Measurements from ENCODE around the gene RAB5IF. TPM values are rescaled to one million over a fixed set of nuclear protein-coding genes. Genes with fewer than 3 reads are reported as not detected.

Gene RAB5IF
- total RNA-seq, 4 donors from 2014 or later, result 68.0 to 107 (median 79.1) TPM

DNA sequence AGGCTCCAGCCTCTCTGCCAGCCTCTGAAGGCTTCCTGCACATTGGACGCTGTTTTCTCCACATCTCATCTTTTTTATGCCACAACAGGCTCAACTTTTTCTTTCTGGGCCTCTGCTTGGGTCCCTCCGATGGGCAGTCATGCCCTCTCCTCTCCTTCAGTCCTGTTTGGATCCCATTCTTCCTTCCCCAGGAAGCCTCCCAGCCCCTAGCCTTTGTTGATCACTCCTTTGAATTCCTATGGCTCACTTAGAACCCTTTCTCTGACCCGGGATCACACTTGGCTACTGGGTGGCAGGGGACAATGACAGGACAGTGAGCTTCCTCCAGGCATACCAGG is 35.9 kb downstream of the RAB5IF start:
- TF ChIP-seq, protein P1, sequence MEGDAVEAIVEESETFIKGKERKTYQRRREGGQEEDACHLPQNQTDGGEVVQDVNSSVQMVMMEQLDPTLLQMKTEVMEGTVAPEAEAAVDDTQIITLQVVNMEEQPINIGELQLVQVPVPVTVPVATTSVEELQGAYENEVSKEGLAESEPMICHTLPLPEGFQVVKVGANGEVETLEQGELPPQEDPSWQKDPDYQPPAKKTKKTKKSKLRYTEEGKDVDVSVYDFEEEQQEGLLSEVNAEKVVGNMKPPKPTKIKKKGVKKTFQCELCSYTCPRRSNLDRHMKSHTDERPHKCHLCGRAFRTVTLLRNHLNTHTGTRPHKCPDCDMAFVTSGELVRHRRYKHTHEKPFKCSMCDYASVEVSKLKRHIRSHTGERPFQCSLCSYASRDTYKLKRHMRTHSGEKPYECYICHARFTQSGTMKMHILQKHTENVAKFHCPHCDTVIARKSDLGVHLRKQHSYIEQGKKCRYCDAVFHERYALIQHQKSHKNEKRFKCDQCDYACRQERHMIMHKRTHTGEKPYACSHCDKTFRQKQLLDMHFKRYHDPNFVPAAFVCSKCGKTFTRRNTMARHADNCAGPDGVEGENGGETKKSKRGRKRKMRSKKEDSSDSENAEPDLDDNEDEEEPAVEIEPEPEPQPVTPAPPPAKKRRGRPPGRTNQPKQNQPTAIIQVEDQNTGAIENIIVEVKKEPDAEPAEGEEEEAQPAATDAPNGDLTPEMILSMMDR (IDR thresholded peaks at IDR 0.05; ENCODE audit: low read depth), result no peak

DNA sequence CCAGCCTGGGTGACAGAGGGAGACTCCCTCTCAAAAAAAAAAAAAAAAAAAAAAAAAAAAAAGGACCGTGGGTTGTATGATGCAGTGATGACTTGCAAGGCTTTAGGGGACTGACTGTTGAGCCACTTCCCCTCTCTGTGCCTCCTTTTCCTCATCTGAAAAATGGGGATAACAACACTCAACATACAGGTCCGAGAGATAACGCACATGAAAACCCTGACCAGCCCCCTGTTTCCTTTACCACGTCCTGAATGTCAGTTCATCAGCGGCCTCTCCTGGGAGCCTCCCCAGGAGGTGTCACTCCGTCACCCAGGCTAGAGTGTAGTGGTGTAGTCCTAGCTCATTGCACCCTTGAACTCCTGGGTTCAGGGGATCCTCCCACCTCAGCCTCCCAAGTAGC is 36.6 kb downstream of the RAB5IF start:
- TF ChIP-seq, protein P1 (IDR thresholded peaks at IDR 0.05; ENCODE audit: low read depth), result no peak

DNA sequence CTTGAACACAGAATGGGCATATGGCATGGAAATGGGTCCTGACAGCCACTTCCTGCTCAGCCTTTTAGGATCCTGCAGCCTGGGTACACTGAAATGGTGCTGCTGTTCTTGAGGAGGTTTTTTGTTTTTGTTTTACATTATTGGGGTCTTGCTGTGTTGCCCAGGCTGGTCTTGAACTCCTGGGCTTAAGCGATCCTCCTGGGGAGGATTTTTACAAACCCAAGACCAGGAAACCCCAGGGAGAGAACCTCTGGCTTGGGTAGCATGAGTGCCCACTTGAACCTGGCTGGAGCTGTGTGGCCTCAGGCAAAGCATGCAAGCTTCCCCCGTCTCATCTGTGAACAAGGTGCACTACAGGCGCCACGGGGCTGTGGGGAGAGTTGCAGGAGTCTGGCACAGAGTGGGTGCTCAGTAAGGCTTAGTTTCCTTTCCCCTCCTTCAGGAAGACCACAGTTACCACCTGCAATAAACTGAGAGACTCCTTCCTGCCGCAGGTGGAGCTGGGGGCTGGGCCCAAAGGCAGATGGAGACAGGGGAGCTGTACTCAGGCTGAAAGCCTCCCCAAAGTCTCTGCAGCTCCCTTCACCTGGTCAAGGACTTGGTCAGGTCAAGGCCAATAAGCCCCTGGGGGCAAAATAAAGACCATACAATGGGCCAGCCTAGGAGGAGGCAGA is 38.6 kb downstream of the RAB5IF start:
- TF ChIP-seq, protein P1 (IDR thresholded peaks at IDR 0.05; ENCODE audit: low read depth), result no peak

DNA sequence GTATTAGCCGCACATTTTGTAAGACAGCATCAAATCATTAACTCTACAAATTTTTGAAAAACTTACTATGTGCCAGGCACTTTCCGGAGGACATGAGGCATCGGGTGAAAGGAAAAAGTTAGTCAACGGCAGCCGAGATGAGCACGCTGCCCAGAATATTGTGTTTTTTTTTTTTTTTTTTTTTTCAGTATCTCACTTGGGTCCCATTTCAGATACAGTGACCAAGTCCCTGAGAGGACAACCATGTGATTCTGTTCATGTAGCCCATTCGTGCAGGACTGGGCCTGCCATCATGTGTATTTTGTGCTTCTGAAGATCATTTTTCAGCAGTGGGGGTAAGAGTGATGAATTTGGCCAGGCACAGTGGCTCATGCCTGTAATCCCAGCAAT is 39.1 kb downstream of the RAB5IF start:
- TF ChIP-seq, protein P1 (IDR thresholded peaks at IDR 0.05; ENCODE audit: low read depth), result no peak

DNA sequence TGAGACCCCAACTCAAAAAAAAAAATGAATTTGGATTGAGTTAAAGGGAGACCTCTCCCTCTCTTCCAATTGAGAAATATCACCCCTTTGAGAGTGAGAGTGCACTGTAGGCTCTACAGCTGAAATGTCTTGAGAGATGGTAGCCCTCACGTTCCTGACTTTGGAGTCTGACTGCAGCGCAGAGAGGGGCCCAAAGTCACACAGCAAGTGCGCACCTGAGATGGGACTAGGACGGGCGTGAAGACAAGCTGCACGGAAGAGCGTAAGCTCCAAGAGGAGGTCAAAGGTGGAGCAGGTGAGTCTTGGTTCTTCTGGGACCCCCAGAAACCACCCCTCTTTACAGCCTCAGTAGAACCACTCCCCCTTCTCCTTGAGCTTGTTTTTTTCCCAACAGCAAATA is 39.8 kb downstream of the RAB5IF start:
- TF ChIP-seq, protein P1 (IDR thresholded peaks at IDR 0.05; ENCODE audit: low read depth), result no peak

DNA sequence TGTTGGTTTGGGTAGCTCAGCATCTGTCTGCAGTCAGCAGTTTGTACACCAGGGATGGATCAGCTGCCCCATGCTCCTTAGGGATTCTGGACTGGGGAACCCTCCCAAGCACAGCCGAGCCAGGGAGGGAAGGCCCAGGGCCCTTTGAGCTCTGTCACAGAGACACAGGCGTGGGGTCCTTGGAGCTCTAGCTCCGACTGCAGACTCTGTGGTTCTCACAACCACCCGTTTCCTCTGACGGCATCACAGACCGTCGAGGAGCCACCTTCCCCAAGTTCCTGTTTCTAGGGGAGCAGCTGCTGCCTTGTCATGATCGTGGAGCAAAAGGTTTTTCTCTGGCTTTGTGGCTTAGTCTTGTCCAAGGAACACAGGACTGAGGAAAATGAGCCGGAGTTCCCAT is 40.4 kb downstream of the RAB5IF start, which contains the start of gene SLA2:
Gene SLA2 (minus strand): TSS at position 199 of the 400 bp plus-strand sequence. CDS start 4,861 bp downstream, outside the sequence.
- TF ChIP-seq, protein P1 (IDR thresholded peaks at IDR 0.05; ENCODE audit: low read depth), result no peak

DNA sequence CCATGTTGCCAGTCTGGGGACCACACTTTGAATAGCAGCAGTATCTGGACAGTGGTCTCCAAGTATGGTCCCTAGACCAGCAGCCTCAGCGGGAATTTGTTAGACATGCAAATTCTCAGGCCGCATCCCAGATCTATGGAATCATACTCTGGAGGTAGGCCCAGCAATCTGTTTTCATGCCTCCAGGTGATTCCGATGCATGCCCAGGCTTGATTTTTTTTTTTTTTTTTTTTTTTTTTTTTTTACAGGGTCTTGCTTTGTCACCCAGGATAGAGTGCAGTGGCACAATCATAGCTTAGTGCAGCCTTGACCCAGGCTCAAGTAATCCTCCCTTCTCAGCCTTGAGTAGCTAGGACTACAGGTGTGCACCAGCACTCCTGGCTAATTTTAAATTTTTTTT is 41.1 kb downstream of the RAB5IF start:
- TF ChIP-seq, protein P1 (IDR thresholded peaks at IDR 0.05; ENCODE audit: low read depth), result no peak

Data from subcutaneous adipose tissue (tissue), 4 donors.